GM19035 (cell line): ENCODE results near the gene RTN4IP1.
"Not testable (repeated sequence)": the region's sequence is repeated elsewhere in the genome, so short reads cannot be mapped to it uniquely, and the experiment has no call there.

Experiments
- ATAC-seq: cut with Tn5 transposase; IDR thresholded peaks from one replicate; pipeline ENCODE4 v1.9.1; 2021; ENCODE audit not compliant: unreplicated experiment

RTN4IP1 gene

GRCh38 chr6:106586815-106587415 is 42.4 kb downstream of the RTN4IP1 start:
- no peak for ATAC-seq

- no peak for ATAC-seq
These were observed 47.8 kb downstream of the RTN4IP1 start for GRCh38 chr6:106581468-106581867.

- ATAC-seq = no peak
These were observed 50.0 kb downstream of the RTN4IP1 start for GRCh38 chr6:106579281-106579680.

DNA sequence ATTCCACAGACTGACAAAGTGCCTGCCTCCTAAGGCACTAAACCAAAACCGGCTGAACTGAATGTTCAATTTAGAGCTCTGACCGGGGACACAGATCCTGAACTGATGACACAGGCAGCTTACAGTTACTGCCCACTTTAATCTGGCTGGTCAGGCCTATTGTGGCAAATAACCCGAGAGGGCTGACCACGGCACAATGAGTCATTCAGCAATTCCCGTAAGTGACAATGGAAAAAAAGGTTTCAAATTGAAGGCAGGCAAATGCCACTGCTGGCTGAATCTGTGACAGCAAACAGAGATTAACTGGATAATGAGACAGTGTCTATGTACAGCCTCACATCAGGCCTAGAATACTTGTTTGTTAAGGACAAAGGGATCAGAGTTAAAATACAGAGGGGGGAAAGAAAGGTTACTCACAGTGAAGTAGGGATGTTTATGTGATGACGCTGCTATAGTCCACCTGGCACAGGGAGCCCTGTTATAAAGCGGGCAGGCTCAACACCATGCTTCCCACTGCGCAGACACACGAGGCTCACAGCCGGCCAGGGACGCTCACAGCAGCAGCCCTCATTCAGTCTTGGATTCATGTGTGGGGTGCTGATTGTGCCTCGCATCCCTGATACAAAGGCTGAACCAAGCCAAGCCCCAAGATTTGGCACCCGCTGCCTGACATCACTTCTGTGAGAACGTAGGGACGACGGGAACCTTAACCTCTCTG is 54.4 kb downstream of the RTN4IP1 start:
- no peak for ATAC-seq

DNA sequence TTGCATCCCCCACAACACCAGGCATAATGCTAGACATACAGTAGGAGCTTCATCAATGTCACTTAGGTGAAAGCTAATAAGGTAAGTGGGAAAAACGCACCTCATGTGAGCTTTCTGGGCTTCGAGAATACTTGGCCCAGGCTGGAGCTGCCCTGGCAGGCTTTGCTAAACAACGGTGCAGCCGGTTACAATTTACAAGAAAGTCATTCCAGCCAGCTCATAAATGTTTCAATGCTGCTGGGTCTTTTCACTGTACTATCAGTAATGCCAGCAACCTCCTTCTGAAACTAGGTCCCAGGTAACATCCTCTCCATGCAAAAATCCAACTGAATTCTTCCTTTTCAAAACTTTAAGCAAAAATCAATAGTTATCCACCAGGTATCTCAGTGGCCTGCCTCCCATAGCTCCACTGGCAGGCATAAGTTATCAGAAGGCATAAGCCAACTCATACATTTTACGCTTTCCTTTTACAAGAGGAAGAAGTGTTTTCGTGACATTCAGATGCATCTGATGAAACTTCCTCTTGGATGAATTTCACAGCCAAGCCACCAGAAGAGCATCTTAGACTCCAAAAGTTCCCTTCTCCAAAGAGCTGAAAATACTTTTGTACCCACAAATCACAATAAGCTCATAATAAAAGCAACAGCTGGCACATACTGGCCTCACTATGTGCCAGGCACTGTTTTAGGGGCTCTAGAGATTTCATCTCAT is 56.3 kb downstream of the RTN4IP1 start:
- ATAC-seq = no peak

DNA sequence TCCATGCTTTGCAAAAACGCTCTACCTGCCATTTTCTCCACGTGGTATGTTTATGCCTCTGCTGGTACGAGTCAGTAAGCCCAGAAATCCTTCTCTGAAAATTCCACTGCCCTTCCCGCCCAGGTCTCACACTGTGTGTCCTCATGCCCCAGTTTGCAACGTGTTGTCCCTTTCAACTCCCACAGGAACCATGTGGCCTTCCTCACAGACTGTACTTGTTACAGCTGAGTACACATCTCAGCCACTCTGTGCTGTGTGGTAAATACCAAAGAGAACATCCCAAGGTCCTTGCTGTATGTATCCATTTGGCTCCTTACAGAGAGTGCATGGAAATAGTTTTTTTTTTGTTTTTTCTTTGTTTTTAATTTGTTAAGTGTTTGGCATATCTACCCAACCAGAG is 56.9 kb downstream of the RTN4IP1 start:
- ATAC-seq = no peak

DNA sequence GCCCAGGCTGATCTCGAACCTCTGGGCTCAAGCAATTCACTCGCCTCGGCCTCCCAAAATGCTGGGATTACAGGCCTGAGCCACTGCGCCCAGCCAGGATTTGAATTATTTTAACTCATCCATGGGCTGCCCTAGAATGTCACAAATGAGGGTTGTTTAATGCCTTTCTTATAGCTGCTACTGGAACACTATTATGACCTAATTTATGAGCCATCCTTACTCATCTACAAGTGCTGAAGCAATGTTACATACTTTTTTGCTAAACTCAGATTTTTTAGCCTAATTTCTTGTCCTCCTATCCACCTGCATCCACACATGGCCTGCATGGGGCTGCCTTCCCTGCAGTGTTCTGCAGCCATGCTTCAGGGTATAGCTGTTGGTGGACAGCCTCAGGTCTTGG is 59.9 kb downstream of the RTN4IP1 start:
- ATAC-seq = no peak

- ATAC-seq = no peak
These were observed 60.8 kb downstream of the RTN4IP1 start for GRCh38 chr6:106568530-106568929.

DNA sequence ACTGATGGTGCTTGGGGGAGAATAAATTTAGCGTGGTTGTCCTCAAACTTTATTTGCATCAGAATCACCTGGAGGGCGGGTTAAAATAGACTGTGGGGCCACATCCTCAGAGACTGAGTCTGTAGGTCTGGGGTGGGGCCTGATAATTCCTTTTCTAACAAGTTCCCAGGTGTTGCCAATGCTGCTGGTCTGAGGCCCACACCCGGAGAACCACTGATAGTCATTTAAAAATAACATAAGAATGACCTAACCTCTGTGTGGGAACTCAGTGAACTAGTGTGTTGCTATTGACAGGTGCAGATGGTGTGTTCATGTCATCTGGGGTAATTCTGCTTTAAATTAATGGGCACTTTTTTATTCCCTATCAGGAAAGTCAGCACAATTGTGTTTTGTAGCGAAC is 64.8 kb downstream of the RTN4IP1 start:
- no peak for ATAC-seq

- ATAC-seq = no peak
These were observed 65.7 kb downstream of the RTN4IP1 start for GRCh38 chr6:106563614-106564013.

GRCh38 chr6:106561686-106562405 is 67.5 kb downstream of the RTN4IP1 start:
- ATAC-seq = no peak

- no peak for ATAC-seq
These were observed 68.2 kb downstream of the RTN4IP1 start for GRCh38 chr6:106560996-106561685.

DNA sequence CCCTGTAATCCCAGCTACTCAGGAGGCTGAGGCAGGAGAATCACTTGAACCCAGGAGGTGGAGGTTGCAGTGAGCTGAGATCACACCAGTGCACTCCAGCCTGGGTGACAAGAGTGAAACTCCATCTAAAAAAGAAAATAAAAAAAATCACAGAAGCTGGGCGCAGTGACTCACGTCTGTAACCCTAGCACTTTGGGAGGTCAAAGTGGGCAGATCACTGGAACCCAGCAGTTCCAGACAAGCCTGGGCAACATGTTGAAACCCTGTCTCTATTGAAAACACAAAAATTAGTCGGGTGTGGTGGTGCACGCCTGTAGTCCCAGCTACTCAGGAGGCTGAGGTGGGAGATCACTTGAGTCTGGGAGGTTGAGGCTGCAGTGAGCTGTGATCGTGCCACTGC is 69.6 kb downstream of the RTN4IP1 start:
- ATAC-seq = not testable (repeated sequence)

- no peak for ATAC-seq
These were observed 70.9 kb downstream of the RTN4IP1 start for GRCh38 chr6:106558364-106558763.

- no peak for ATAC-seq
These were observed 71.5 kb downstream of the RTN4IP1 start for GRCh38 chr6:106557837-106558236.

DNA sequence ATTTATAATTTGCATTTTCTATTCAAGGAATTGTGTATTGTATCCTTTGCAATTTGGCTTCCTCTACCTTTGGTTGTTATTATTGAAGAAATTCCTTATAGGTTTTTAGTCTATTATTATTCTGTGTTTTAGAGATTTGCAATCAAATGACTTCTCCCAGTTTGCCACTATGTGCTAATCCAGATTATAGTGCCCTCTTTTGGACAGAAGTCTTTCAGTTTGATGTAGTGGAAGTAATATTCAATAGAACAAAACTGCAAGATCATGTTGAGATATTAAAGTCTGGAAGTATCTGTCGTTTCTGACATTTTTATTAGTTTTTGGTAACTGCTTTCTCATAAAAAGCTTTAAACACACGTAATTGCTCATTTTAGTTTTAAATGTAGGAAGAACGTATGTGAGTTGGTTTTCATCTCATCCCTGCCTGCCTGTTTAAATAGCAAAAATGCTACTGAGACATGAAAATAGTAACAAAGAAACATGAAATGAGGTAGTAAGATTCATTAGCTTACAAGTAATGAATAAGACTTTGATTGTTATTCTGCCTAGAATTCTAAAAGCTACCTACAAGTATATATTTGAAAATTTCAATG is 72.8 kb downstream of the RTN4IP1 start:
- ATAC-seq = no peak

GRCh38 chr6:106555767-106556166 is 73.5 kb downstream of the RTN4IP1 start:
- no peak for ATAC-seq

- no peak for ATAC-seq
These were observed 75.9 kb downstream of the RTN4IP1 start for GRCh38 chr6:106553440-106553839.

DNA sequence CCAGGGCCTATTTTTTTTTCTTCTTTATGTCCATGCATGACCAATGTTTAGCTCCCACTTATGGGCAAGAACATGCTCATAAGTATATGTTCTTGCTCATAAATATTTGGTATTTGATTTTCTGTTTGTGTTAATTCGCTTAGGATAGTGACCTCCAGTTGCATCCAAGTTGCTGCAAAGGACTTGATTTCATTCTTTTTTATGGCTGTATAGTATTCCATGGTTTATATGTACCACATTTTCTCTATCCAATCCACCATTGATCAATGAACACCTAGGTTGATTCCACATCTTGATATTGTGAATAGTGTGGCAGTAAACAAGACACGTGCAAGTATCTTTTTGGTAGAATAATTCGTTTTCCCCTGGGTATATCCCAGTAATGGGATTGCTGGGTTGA is 78.1 kb downstream of the RTN4IP1 start:
- no peak for ATAC-seq

- no peak for ATAC-seq
These were observed 79.8 kb downstream of the RTN4IP1 start for GRCh38 chr6:106549521-106549920.
